Measurements from ENCODE around the gene ITIH1.

GRCh38 chr3:52809149-52809548 lies 31.8 kb downstream of the ITIH1 start:
- TF ChIP-seq CTCF (IDR thresholded peaks at IDR 0.05; ENCODE audit: low read depth, low read length) (no peak), EZH2phosphoT487 (IDR thresholded peaks at IDR 0.05; ENCODE audit: low read depth) (no peak)
